HepG2 (cell line): ENCODE results near the gene BBS5. TPM values are rescaled to one million over a fixed set of nuclear protein-coding genes. Genes with fewer than 3 reads are reported as not detected.

Source experiments
- ATF1 ChIP-seq: IDR thresholded peaks from 2 replicates; pipeline ENCODE4 v1.6.1; 2016; ENCODE audit warnings: mild to moderate bottlenecking, control low read depth
- ATRX ChIP-seq: sonication (generic); formaldehyde crosslinking; IDR thresholded peaks from 2 replicates; pipeline ENCODE4 v1.4.0; 2020; ENCODE audit warnings: missing genetic modification reagents, borderline replicate concordance
- EEA1 ChIP-seq: sonication (generic); formaldehyde crosslinking; IDR thresholded peaks from 2 replicates; pipeline ENCODE4 v1.5.1; 2020; ENCODE audit warnings: mild to moderate bottlenecking, missing genetic modification reagents, borderline replicate concordance
- KLF6 ChIP-seq: IDR thresholded peaks from 2 replicates; pipeline ENCODE4 v1.8.0; 2016; ENCODE audit warnings: missing biosample characterization, missing genetic modification reagents
- MAFF ChIP-seq: IDR thresholded peaks from 2 replicates; pipeline ENCODE4 v1.6.1; 2011; ENCODE audit warnings: low read depth, low read length, improper control_type of control experiment
- NRL ChIP-seq: sonication (generic); formaldehyde crosslinking; IDR thresholded peaks from 2 replicates; pipeline ENCODE4 v1.5.0; 2020; ENCODE audit warnings: missing genetic modification reagents, mild to moderate bottlenecking, moderate library complexity, borderline replicate concordance
- POLR2G ChIP-seq: fragments of 200-400 bp; formaldehyde crosslinking; IDR thresholded peaks from 2 replicates; pipeline ENCODE4 v1.6.1; 2018; ENCODE audit warnings: mild to moderate bottlenecking, low read depth, low read length, moderate library complexity
- RAD51 ChIP-seq: fragments of 450-650 bp; IDR thresholded peaks from 2 replicates; pipeline ENCODE4 v1.6.1; 2016; ENCODE audit warnings: borderline replicate concordance
- RARG ChIP-seq: sonication (generic); formaldehyde crosslinking; IDR thresholded peaks from 2 replicates; pipeline ENCODE4 v1.4.0; 2020; ENCODE audit warnings: low read depth, mild to moderate bottlenecking, missing genetic modification reagents
- RBAK ChIP-seq: sonication (generic); formaldehyde crosslinking; IDR thresholded peaks from 2 replicates; pipeline ENCODE4 v1.5.1; 2020; ENCODE audit warnings: mild to moderate bottlenecking, missing genetic modification reagents
- TAF15 ChIP-seq: fragments of 200-400 bp; formaldehyde crosslinking; IDR thresholded peaks from one replicate; pipeline ENCODE4 v1.6.1; 2018; ENCODE audit warnings: mild to moderate bottlenecking, low read depth, low read length; ENCODE audit not compliant: poor library complexity, severe bottlenecking
- TGIF2 ChIP-seq: IDR thresholded peaks from 2 replicates; pipeline ENCODE4 v1.6.1; 2016; ENCODE audit warnings: control low read depth, missing compliant biosample characterization
- YEATS2 ChIP-seq: sonication (generic); formaldehyde crosslinking; IDR thresholded peaks from 2 replicates; pipeline ENCODE4 v1.4.0; 2020; ENCODE audit warnings: missing genetic modification reagents, borderline replicate concordance
- ZNF20 ChIP-seq: sonication (generic); formaldehyde crosslinking; IDR thresholded peaks from 2 replicates; pipeline ENCODE4 v1.4.0; 2020; ENCODE audit warnings: mild to moderate bottlenecking, moderate library complexity, missing genetic modification reagents
- ZNF224 ChIP-seq: sonication (generic); formaldehyde crosslinking; IDR thresholded peaks from 2 replicates; pipeline ENCODE4 v1.5.0; 2020; ENCODE audit warnings: mild to moderate bottlenecking, missing genetic modification reagents
- ZNF30 ChIP-seq: sonication (generic); formaldehyde crosslinking; IDR thresholded peaks from 2 replicates; pipeline ENCODE4 v1.5.0; 2020; ENCODE audit warnings: mild to moderate bottlenecking, missing genetic modification reagents
- ZNF33A ChIP-seq: sonication (generic); formaldehyde crosslinking; IDR thresholded peaks from 2 replicates; pipeline ENCODE4 v1.5.1; 2020; ENCODE audit warnings: missing genetic modification reagents, mild to moderate bottlenecking, moderate library complexity, borderline replicate concordance
- ZNF468 ChIP-seq: sonication (generic); formaldehyde crosslinking; IDR thresholded peaks from 2 replicates; pipeline ENCODE4 v1.8.0; 2022; ENCODE audit warnings: mild to moderate bottlenecking, moderate library complexity, missing genetic modification reagents
- ZZZ3 ChIP-seq: sonication (generic); formaldehyde crosslinking; IDR thresholded peaks from 2 replicates; pipeline ENCODE4 v1.4.0; 2020; ENCODE audit warnings: missing genetic modification reagents, mild to moderate bottlenecking, borderline replicate concordance
- polyA plus RNA-seq, 8 experiments: library from polyadenylated mRNA; depleted of rRNA in 3 of 8; stranded (reverse) in 7 of 8; unstranded in 1 of 8; fragments of >200 nt; fragmentation: Illumina TruSeq in 4 of 8; extraction: Trizol in 4 of 8; gene quantifications; 2 replicates each; pipeline versions ENCODE4 v1.2.1 to v1.2.3, GENCODE V29; 2011 to 2016; ENCODE audit warnings: low read depth in 4 of 8, missing spikeins in 1 of 8, mixed read lengths in 1 of 8; ENCODE audit not compliant: insufficient read depth in 1 of 8
- total RNA-seq, 5 experiments: library from RNA; depleted of rRNA; stranded (reverse); fragments of >200 nt; fragmentation: Illumina TruSeq; extraction: Trizol; gene quantifications; 2 replicates each; pipeline ENCODE4 v1.2.3, GENCODE V29; 2016; ENCODE audit warnings: low read depth in 1 of 5
- TF ChIP-seq, protein P1 (sequence below): sonication (generic); formaldehyde crosslinking; IDR thresholded peaks from 2 replicates; pipeline ENCODE4 v1.5.0; 2020; ENCODE audit warnings: mild to moderate bottlenecking, missing genetic modification reagents, moderate library complexity
- TF ChIP-seq, protein P2 (sequence below): IDR thresholded peaks from 2 replicates; pipeline ENCODE4 v1.6.1; 2016
- TF ChIP-seq, protein P3 (sequence below): sonication (generic); formaldehyde crosslinking; IDR thresholded peaks from 2 replicates; pipeline ENCODE4 v1.5.0; 2020; ENCODE audit warnings: mild to moderate bottlenecking, missing genetic modification reagents
- TF ChIP-seq, protein P4 (sequence below): sonication (generic); formaldehyde crosslinking; conservative IDR thresholded peaks from 2 replicates; pipeline ENCODE4 v1.5.0; 2020; ENCODE audit warnings: missing genetic modification reagents
- TF ChIP-seq, protein P5 (sequence below): IDR thresholded peaks from 2 replicates; pipeline ENCODE4 v1.6.1; 2016; ENCODE audit warnings: mild to moderate bottlenecking, missing biosample characterization, missing genetic modification reagents

Gene BBS5
- total and polyA plus RNA-seq, 2 of the 13 experiments (the other 11 are each of a cell fraction or from before 2014, with no cell fraction given), result 1.8 to 4.5 TPM

DNA sequence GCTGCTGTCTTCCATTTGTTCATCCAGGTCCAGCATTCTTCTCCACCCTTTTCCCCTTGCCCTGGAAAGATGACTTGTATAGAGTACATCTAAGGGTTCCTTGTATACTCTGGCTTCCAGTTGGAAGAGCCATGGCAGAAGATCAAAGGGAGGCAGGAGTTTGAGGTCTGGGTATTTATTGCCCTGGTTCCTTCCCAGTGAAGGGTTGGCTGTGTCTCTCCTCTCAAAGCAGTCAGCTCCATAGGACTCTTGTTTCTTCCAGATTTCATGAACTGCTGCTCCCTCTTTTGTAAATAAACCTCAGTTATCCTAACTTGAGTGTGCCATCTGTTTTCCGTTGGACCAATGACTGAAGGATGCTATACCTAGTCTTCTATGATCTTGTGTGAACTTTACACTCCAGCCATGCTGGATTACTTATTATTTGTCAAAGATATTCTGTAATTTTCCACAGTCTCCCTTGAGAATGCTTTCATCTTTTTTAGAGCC, 6.4 kb downstream of the BBS5 start (continued):
- TF ChIP-seq, protein P1, sequence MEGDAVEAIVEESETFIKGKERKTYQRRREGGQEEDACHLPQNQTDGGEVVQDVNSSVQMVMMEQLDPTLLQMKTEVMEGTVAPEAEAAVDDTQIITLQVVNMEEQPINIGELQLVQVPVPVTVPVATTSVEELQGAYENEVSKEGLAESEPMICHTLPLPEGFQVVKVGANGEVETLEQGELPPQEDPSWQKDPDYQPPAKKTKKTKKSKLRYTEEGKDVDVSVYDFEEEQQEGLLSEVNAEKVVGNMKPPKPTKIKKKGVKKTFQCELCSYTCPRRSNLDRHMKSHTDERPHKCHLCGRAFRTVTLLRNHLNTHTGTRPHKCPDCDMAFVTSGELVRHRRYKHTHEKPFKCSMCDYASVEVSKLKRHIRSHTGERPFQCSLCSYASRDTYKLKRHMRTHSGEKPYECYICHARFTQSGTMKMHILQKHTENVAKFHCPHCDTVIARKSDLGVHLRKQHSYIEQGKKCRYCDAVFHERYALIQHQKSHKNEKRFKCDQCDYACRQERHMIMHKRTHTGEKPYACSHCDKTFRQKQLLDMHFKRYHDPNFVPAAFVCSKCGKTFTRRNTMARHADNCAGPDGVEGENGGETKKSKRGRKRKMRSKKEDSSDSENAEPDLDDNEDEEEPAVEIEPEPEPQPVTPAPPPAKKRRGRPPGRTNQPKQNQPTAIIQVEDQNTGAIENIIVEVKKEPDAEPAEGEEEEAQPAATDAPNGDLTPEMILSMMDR (CRISPR knock-in tag), result no peak
- no peak for TF ChIP-seq RAD51
- TF ChIP-seq, protein P2, sequence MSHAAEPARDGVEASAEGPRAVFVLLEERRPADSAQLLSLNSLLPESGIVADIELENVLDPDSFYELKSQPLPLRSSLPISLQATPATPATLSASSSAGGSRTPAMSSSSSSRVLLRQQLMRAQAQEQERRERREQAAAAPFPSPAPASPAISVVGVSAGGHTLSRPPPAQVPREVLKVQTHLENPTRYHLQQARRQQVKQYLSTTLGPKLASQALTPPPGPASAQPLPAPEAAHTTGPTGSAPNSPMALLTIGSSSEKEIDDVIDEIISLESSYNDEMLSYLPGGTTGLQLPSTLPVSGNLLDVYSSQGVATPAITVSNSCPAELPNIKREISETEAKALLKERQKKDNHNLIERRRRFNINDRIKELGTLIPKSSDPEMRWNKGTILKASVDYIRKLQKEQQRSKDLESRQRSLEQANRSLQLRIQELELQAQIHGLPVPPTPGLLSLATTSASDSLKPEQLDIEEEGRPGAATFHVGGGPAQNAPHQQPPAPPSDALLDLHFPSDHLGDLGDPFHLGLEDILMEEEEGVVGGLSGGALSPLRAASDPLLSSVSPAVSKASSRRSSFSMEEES, result no peak
- no peak for TF ChIP-seq ATRX (CRISPR knock-in tag)
- TF ChIP-seq ZZZ3 (CRISPR knock-in tag), result no peak
- no peak for TF ChIP-seq ZNF468 (CRISPR knock-in tag)
- TF ChIP-seq ATF1 (CRISPR knock-in tag), result no peak
- TF ChIP-seq RARG (CRISPR knock-in tag), result no peak
- no peak for TF ChIP-seq TGIF2
- TF ChIP-seq TAF15, result no peak
- no peak for TF ChIP-seq NRL
- TF ChIP-seq ZNF33A (CRISPR knock-in tag), result no peak
- TF ChIP-seq ZNF224 (CRISPR knock-in tag), result no peak
- TF ChIP-seq, protein P3, sequence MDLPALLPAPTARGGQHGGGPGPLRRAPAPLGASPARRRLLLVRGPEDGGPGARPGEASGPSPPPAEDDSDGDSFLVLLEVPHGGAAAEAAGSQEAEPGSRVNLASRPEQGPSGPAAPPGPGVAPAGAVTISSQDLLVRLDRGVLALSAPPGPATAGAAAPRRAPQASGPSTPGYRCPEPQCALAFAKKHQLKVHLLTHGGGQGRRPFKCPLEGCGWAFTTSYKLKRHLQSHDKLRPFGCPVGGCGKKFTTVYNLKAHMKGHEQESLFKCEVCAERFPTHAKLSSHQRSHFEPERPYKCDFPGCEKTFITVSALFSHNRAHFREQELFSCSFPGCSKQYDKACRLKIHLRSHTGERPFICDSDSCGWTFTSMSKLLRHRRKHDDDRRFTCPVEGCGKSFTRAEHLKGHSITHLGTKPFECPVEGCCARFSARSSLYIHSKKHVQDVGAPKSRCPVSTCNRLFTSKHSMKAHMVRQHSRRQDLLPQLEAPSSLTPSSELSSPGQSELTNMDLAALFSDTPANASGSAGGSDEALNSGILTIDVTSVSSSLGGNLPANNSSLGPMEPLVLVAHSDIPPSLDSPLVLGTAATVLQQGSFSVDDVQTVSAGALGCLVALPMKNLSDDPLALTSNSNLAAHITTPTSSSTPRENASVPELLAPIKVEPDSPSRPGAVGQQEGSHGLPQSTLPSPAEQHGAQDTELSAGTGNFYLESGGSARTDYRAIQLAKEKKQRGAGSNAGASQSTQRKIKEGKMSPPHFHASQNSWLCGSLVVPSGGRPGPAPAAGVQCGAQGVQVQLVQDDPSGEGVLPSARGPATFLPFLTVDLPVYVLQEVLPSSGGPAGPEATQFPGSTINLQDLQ (CRISPR knock-in tag), result no peak
- TF ChIP-seq YEATS2 (CRISPR knock-in tag), result no peak
- no peak for TF ChIP-seq EEA1
- TF ChIP-seq, protein P4, sequence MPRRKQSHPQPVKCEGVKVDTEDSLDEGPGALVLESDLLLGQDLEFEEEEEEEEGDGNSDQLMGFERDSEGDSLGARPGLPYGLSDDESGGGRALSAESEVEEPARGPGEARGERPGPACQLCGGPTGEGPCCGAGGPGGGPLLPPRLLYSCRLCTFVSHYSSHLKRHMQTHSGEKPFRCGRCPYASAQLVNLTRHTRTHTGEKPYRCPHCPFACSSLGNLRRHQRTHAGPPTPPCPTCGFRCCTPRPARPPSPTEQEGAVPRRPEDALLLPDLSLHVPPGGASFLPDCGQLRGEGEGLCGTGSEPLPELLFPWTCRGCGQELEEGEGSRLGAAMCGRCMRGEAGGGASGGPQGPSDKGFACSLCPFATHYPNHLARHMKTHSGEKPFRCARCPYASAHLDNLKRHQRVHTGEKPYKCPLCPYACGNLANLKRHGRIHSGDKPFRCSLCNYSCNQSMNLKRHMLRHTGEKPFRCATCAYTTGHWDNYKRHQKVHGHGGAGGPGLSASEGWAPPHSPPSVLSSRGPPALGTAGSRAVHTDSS (CRISPR knock-in tag), result no peak
- TF ChIP-seq ZNF20, result no peak
- TF ChIP-seq POLR2G, result peak; percentile 59
- TF ChIP-seq MAFF, result no peak
- TF ChIP-seq ZNF30, result no peak
- TF ChIP-seq KLF6, result no peak
- no peak for TF ChIP-seq RBAK (CRISPR knock-in tag)
- TF ChIP-seq, protein P5, sequence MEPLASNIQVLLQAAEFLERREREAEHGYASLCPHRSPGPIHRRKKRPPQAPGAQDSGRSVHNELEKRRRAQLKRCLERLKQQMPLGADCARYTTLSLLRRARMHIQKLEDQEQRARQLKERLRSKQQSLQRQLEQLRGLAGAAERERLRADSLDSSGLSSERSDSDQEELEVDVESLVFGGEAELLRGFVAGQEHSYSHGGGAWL, result no peak
